ENCODE data around the gene TRIM41. TPM values are rescaled to one million over a fixed set of nuclear protein-coding genes. Genes with fewer than 3 reads are reported as not detected.
A peak's percentile ranks its signal among the peaks of the same experiment; 100 is the strongest.

TRIM41 gene
- total and polyA plus RNA-seq, 12 donors, result 13.3 to 56.2 (median 19.6) TPM

- peaks cover 30 to 59% of the 10 kb centered on the region in 2 donors for H3K4me1 ChIP-seq (replicated peaks in 1 of 2)
- intact Hi-C loops (cut with DNase I), result no loop called here
Observed at GRCh38 chr5:181248277-181248676, 25.2 kb downstream of the TRIM41 start.

GRCh38 chr5:181255276-181255675, 32.2 kb downstream of the TRIM41 start:
- Histone ChIP-seq H3K36me3 (replicated peaks in 1 of 2) (peaks cover 0 to 33% of the 10 kb centered on the region in 2 donors), H3K27ac (peak overlapping the region in 1 of 5 donors; percentile 6), H3K4me1 (replicated peaks in 1 of 2) (peaks cover 24 to 76% of the 10 kb centered on the region in 2 donors), H3K27me3 (no peaks in the 10 kb centered on the region), H3K9me3 (replicated peaks in 1 of 3) (no peaks in the 10 kb centered on the region), H3K4me3 (no peak overlapping the region)
- TF ChIP-seq CTCF (IDR thresholded peaks at IDR 0.05) (no peak), POLR2A (IDR thresholded peaks at IDR 0.05) (no peak)
- WGBS, 4 donors, result 40 to 74% (median 65%) methylated on average over 1 of the region's 1 CpG
- no peak for DNase-seq
- intact Hi-C loops (cut with DNase I), result no loop called here

More at GRCh38 chr5:181248277-181248676, 25.2 kb downstream of the TRIM41 start:
- DNase-seq, result no peak
- TF ChIP-seq CTCF (IDR thresholded peaks at IDR 0.05) (no peak), POLR2A (IDR thresholded peaks at IDR 0.05) (no peak)
- H3K27me3 ChIP-seq, result no peaks in the 10 kb centered on the region
- H3K4me3 ChIP-seq, result peak overlapping the region in 1 of 4 donors; percentile 86
- H3K36me3 ChIP-seq (replicated peaks in 1 of 2), result peaks cover 0 to 15% of the 10 kb centered on the region in 2 donors
- no peaks in the 10 kb centered on the region for H3K9me3 ChIP-seq (replicated peaks in 1 of 3)
- WGBS, 4 donors, result 77 to 89% (median 83%) methylated on average over 4 of the region's 4 CpGs
- peak overlapping the region in 3 of 5 donors; percentile 46 to 94 (median 92) for H3K27ac ChIP-seq

GRCh38 chr5:181255836-181256578, 32.9 kb downstream of the TRIM41 start:
- Histone ChIP-seq H3K4me3 (no peak overlapping the region), H3K9me3 (replicated peaks in 1 of 3) (no peaks in the 10 kb centered on the region), H3K36me3 (replicated peaks in 1 of 2) (peaks cover 0 to 33% of the 10 kb centered on the region in 2 donors), H3K4me1 (replicated peaks in 1 of 2) (peaks cover 24 to 69% of the 10 kb centered on the region in 2 donors), H3K27ac (peak overlapping the region in 1 of 5 donors; percentile 6), H3K27me3 (no peaks in the 10 kb centered on the region)
- intact Hi-C loops (cut with DNase I), result no loop called here
- no peak for DNase-seq
- 84 to 86% (median 84%) methylated on average over 7 of the region's 7 CpGs for WGBS, 4 donors
- no peak for TF ChIP-seq CTCF (IDR thresholded peaks at IDR 0.05)
- no peak for TF ChIP-seq POLR2A (IDR thresholded peaks at IDR 0.05)

- 62 to 77% (median 67%) methylated on average over 3 of the region's 3 CpGs for WGBS, 4 donors
- Histone ChIP-seq H3K36me3 (replicated peaks in 1 of 2) (peaks cover 0 to 16% of the 10 kb centered on the region in 2 donors), H3K27me3 (no peaks in the 10 kb centered on the region), H3K4me1 (replicated peaks in 1 of 2) (peaks cover 24 to 63% of the 10 kb centered on the region in 2 donors), H3K9me3 (replicated peaks in 1 of 3) (no peaks in the 10 kb centered on the region), H3K27ac (no peak overlapping the region), H3K4me3 (peak overlapping the region in 1 of 4 donors; percentile 90)
- TF ChIP-seq CTCF (IDR thresholded peaks at IDR 0.05) (no peak), POLR2A (IDR thresholded peaks at IDR 0.05) (no peak)
- intact Hi-C loops (cut with DNase I), result no loop called here
- no peak for DNase-seq
Observed at GRCh38 chr5:181258576-181258975, 35.5 kb downstream of the TRIM41 start.

Measured in adrenal gland (tissue), 12 donors.